HT1080 (cell line): Measurements from ENCODE around the gene CCDC157. TPM values are rescaled to one million over a fixed set of nuclear protein-coding genes. Genes with fewer than 3 reads are reported as not detected.

Experiments used
- DNase-seq: peaks from one replicate; pipeline ENCODE4 v3.0.0-alpha.2; 2015; ENCODE audit warnings: low read depth
- polyA plus RNA-seq, 2 experiments: library from polyadenylated mRNA; depleted of rRNA; stranded (reverse); fragments of >200 nt; gene quantifications; 2 replicates each; pipeline ENCODE4 v1.2.3, GENCODE V29; 2015
- total RNA-seq: library from RNA; depleted of rRNA; stranded (reverse); fragments of >200 nt; shearing (Covaris generic); gene quantifications from 2 replicates; pipeline ENCODE4 v1.2.3, GENCODE V29; 2014; rRNA removed

Gene CCDC157
- total RNA-seq: 2.8 and 3.1 TPM in 2 replicates
- polyA plus RNA-seq (2015; cell fraction: cytosol; rRNA removed): 2.0 and 2.4 TPM in 2 replicates
- 1.4 and 2.8 TPM in 2 replicates for polyA plus RNA-seq (2015; cell fraction: nucleus; rRNA removed)

- peak; percentile 84 for DNase-seq
Observed at GRCh38 chr22:30356449-30357235, at the start of gene CCDC157, which contains the start of gene SF3A1. Gene CCDC157 (plus strand): TSS chr22:30357007. CDS start chr22:30366001, 8,994 bp downstream. Gene SF3A1 (minus strand): TSS chr22:30356894. CDS start chr22:30356792, 102 bp downstream.

- no peak for DNase-seq
Observed at GRCh38 chr22:30307041-30307574, 49.7 kb upstream of the CCDC157 start.

GRCh38 chr22:30308093-30308492 lies 48.7 kb upstream of the CCDC157 start:
- no peak for DNase-seq

GRCh38 chr22:30308518-30309230 lies 48.1 kb upstream of the CCDC157 start:
- no peak for DNase-seq

- DNase-seq: no peak
Observed at GRCh38 chr22:30309951-30310741, 46.7 kb upstream of the CCDC157 start.

GRCh38 chr22:30310881-30311771 lies 45.7 kb upstream of the CCDC157 start:
- no peak for DNase-seq

- DNase-seq: peak; percentile 94
Observed at GRCh38 chr22:30312053-30312452, 44.8 kb upstream of the CCDC157 start.

GRCh38 chr22:30313527-30314363 lies 43.1 kb upstream of the CCDC157 start:
- no peak for DNase-seq

GRCh38 chr22:30314915-30315314 lies 41.9 kb upstream of the CCDC157 start:
- DNase-seq: peak; percentile 71

- DNase-seq: no peak
Observed at GRCh38 chr22:30315962-30316576, 40.7 kb upstream of the CCDC157 start.

- no peak for DNase-seq
Observed at GRCh38 chr22:30317778-30318177, 39.0 kb upstream of the CCDC157 start.

GRCh38 chr22:30318799-30319419 lies 37.9 kb upstream of the CCDC157 start:
- DNase-seq: no peak

- DNase-seq: no peak
Observed at GRCh38 chr22:30320021-30320556, 36.7 kb upstream of the CCDC157 start.

- no peak for DNase-seq
Observed at GRCh38 chr22:30321461-30321860, 35.3 kb upstream of the CCDC157 start.

GRCh38 chr22:30323246-30323645 lies 33.6 kb upstream of the CCDC157 start:
- DNase-seq: no peak

GRCh38 chr22:30324014-30324730 lies 32.6 kb upstream of the CCDC157 start:
- no peak for DNase-seq

- peak; percentile 75 for DNase-seq
Observed at GRCh38 chr22:30325065-30325720, 31.6 kb upstream of the CCDC157 start.
